ENCODE measurements around the gene XPO6.

The XPO6 gene

GRCh38 chr16:28145796-28146195 lies 66.0 kb downstream of the XPO6 start:
- no peak for TF ChIP-seq CTCF (IDR thresholded peaks at IDR 0.05; ENCODE audit: insufficient read depth, low read depth, low read length, missing control alignments)
- no peak for DNase-seq (ENCODE audit: low read depth)
- no peak overlapping the region for H3K4me3 ChIP-seq (ENCODE audit: low read depth, low read length)

- peak; percentile 37 for TF ChIP-seq CTCF (IDR thresholded peaks at IDR 0.05; ENCODE audit: insufficient read depth, low read depth, low read length, missing control alignments)
- H3K4me3 ChIP-seq (ENCODE audit: low read depth, low read length): peak overlapping the region; percentile 46
- peak; percentile 86 for DNase-seq (ENCODE audit: low read depth)
These were observed 70.8 kb downstream of the XPO6 start for GRCh38 chr16:28140788-28141618.

GRCh38 chr16:28139530-28139929 lies 72.2 kb downstream of the XPO6 start:
- no peak overlapping the region for H3K4me3 ChIP-seq (ENCODE audit: low read depth, low read length)
- no peak for TF ChIP-seq CTCF (IDR thresholded peaks at IDR 0.05; ENCODE audit: insufficient read depth, low read depth, low read length, missing control alignments)
- no peak for DNase-seq (ENCODE audit: low read depth)

GRCh38 chr16:28136751-28137434 lies 74.9 kb downstream of the XPO6 start:
- TF ChIP-seq CTCF (IDR thresholded peaks at IDR 0.05; ENCODE audit: insufficient read depth, low read depth, low read length, missing control alignments): no peak
- H3K4me3 ChIP-seq (ENCODE audit: low read depth, low read length): no peak overlapping the region
- DNase-seq (ENCODE audit: low read depth): no peak

- TF ChIP-seq CTCF (IDR thresholded peaks at IDR 0.05; ENCODE audit: insufficient read depth, low read depth, low read length, missing control alignments): no peak
- DNase-seq (ENCODE audit: low read depth): no peak
- H3K4me3 ChIP-seq (ENCODE audit: low read depth, low read length): no peak overlapping the region
These were observed 78.1 kb downstream of the XPO6 start for GRCh38 chr16:28133666-28134065.

- no peak overlapping the region for H3K4me3 ChIP-seq (ENCODE audit: low read depth, low read length)
- DNase-seq (ENCODE audit: low read depth): no peak
- no peak for TF ChIP-seq CTCF (IDR thresholded peaks at IDR 0.05; ENCODE audit: insufficient read depth, low read depth, low read length, missing control alignments)
These were observed 79.9 kb downstream of the XPO6 start for GRCh38 chr16:28131743-28132393.

All from GM12865 (cell line).